Liver (tissue), 3 donors: ENCODE data around the gene HGFAC.

Experiments used
- ATF3 ChIP-seq: IDR thresholded peaks from 2 replicates; pipeline ENCODE4 v1.6.1; 2016; ENCODE audit warnings: antibody characterized with exemption
- CTCF ChIP-seq: fragments of 150-350 bp; IDR thresholded peaks from 2 replicates; pipeline ENCODE4 v1.5.1; 2017; ENCODE audit warnings: improper control_type of control experiment, low read depth, low read length; ENCODE audit not compliant: missing input control
- EGR1 ChIP-seq, 2 donors: IDR thresholded peaks; 2 replicates each; pipeline ENCODE4 v1.6.1; 2016 to 2018; ENCODE audit warnings: antibody characterized with exemption in 2 of 2, low read depth in 2 of 2
- FOXA1 ChIP-seq: IDR thresholded peaks from 2 replicates; pipeline ENCODE4 v1.6.1; 2016; ENCODE audit warnings: antibody characterized with exemption
- FOXA2 ChIP-seq: IDR thresholded peaks from 2 replicates; pipeline ENCODE4 v1.6.1; 2016; ENCODE audit warnings: antibody characterized with exemption
- GABPA ChIP-seq, 2 donors: IDR thresholded peaks in 1 of 2; conservative IDR thresholded peaks in 1 of 2; 2 replicates each; pipeline ENCODE4 v1.6.1; 2016; ENCODE audit warnings: antibody characterized with exemption in 2 of 2, mild to moderate bottlenecking in 1 of 2, moderate library complexity in 1 of 2
- JUND ChIP-seq, 2 donors: IDR thresholded peaks; 2 replicates each; pipeline ENCODE4 v1.6.1; 2016; ENCODE audit warnings: antibody characterized with exemption in 2 of 2
- MAX ChIP-seq: IDR thresholded peaks from 2 replicates; pipeline ENCODE4 v1.6.1; 2016; ENCODE audit warnings: antibody characterized with exemption
- RAD21 ChIP-seq, 2 donors: IDR thresholded peaks; 2 replicates each; pipeline ENCODE4 v1.6.1; 2016; ENCODE audit warnings: antibody characterized with exemption in 2 of 2, mild to moderate bottlenecking in 2 of 2
- REST ChIP-seq: IDR thresholded peaks from 2 replicates; pipeline ENCODE4 v1.6.1; 2016; ENCODE audit warnings: antibody characterized with exemption, mild to moderate bottlenecking
- RXRA ChIP-seq, 2 donors: IDR thresholded peaks; 2 replicates each; pipeline ENCODE4 v1.6.1; 2017 to 2018; ENCODE audit warnings: antibody characterized with exemption in 2 of 2, mild to moderate bottlenecking in 1 of 2
- SP1 ChIP-seq: IDR thresholded peaks from 2 replicates; pipeline ENCODE4 v1.6.1; 2018; ENCODE audit warnings: antibody characterized with exemption, mild to moderate bottlenecking
- TAF1 ChIP-seq: conservative IDR thresholded peaks from 2 replicates; pipeline ENCODE4 v1.6.1; 2016; ENCODE audit warnings: antibody characterized with exemption, mild to moderate bottlenecking
- donor health status: healthy.
- donor health status: healthy.

- no peak for TF ChIP-seq CTCF
- no peak for TF ChIP-seq ATF3
- TF ChIP-seq JUND (IDR thresholded peaks at IDR 0.05) = no peak
- TF ChIP-seq SP1 = no peak
- no peak for TF ChIP-seq REST
- TF ChIP-seq MAX = no peak
- TF ChIP-seq FOXA1 = no peak
- no peak for TF ChIP-seq TAF1
- no peak for TF ChIP-seq EGR1 (IDR thresholded peaks at IDR 0.05; ENCODE audit: low read depth in 2 of 2)
- TF ChIP-seq FOXA2 = no peak
- no peak for TF ChIP-seq RXRA (IDR thresholded peaks at IDR 0.05)
- TF ChIP-seq GABPA (IDR thresholded peaks at IDR 0.05 in 1 of 2, conservative IDR thresholded peaks at IDR 0.05 in 1 of 2) = no peak
- TF ChIP-seq RAD21 (IDR thresholded peaks at IDR 0.05) = no peak
These were observed 6.7 kb upstream of the HGFAC start for GRCh38 chr4:3434881-3435685.
